NK-92 (cell line): ENCODE data around the gene SPDYE5.

Experiments used
- DNase-seq: peaks from one replicate; lab custom pipeline; 2025; ENCODE audit not compliant: unreplicated experiment; lab: John Stamatoyannopoulos, UW

Gene SPDYE5

DNA sequence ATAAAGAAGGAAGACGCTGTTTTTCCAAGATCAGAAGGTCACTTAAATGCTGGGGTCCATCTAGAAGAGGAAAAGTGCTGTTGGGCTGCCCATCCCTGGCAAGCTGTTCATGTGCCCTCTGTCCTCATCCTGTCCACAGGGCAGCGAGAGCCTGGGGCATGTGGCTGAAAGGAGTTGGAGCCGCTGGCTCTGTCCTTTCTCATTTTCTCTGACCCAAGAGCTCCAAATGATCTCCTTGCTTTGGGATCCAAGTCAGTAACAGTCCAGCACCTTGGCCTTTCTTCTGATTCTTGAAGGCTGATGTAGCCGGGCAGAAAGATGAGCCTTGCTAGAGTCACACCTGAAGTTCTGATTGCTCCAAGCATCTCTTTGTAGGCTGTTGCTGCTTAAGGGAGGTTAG is 44.4 kb downstream of the SPDYE5 start:
- no peak for DNase-seq

DNA sequence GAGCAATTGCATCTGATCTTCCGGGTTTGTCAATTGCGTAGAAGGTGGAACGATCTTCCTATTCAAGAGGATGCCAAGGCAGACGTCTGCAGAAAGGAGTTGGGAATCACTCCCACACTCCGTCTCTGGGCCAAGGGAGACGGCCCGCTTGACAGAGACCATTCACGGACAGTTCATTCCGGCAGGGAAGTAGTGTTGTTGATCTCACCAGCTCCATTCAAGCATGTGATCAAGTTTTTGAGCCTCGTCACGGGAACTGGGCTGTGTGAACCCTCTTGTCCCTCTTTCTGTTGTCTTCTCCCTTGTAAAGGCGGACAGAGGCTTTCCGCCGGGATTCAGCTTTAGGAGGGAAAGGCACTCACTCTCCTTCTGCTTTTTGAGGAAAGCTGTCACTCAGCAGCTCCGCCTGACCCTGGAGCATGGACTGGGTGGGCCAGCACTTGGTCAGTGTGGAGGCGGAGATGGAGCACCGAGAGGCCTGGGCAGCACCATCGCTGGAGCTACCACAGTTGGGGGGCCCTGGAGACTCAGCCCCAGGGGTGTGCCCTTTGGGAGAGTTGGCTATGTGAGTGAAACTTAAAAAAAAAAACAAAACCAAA is 44.9 kb downstream of the SPDYE5 start:
- DNase-seq, result no peak

DNA sequence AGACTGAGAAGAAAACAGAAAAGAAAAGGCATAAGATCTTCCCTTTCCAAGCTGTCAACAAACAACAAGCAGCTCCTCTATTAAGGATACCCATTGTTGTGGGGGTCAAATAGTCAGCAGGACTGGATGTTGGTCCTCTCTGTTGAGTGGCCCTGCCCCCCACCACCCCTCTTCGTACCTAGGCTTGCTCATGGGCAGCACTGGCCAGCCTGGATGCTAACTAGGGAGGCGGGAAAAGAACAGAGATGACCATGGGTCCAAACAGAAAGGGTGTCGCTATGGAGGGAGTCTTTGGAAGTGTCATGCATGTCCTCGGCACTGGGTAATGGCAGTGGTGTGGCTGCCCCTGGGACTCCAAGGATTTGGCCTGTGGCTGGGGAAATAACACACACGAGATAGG is 45.6 kb downstream of the SPDYE5 start:
- no peak for DNase-seq

DNA sequence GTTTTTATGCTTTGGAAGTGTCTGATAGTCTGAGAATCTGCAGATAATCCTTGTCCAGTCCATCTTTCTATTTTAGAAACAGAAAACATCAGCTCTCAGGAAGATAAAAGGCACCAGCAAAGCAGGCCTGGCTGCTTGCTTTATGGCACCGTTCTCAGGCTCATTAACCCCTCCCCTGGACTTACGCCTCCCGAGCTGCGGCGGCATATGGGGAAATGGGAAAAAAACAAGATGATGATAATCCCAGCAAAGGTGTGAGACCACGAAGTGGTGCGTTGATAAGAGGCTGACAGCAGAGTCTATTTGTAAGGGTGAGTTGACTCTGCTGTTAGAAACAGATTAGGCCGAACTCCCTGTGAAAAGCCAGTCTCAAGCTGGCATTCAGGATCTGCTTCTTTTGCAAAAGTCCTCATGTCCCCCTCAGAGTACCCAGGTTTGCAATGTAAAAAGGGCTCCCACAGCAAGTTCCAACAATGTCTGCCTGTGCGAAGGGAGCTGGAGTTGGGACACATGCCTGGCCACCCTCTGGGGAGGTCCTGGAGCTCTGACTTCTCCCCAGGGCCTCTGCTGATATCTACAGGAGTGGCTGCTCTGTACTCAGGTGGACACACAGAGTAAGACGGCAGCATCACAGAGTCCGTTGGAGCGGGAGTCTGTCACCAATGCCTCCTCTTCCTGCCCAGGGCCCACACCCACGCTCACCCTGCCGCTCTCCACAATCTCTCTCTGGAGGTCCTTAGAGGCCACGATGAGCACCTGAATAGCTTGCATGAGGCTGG is 54.3 kb downstream of the SPDYE5 start:
- no peak for DNase-seq
